H1 (cell line): Measurements from ENCODE around the gene BRCA2. TPM values are rescaled to one million over a fixed set of nuclear protein-coding genes. Genes with fewer than 3 reads are reported as not detected.

Experiments used
- CTCF ChIA-PET: fragments of 300-600 bp; sonication (Branson Sonifier 250); formaldehyde crosslinking; loops from one replicate; lab custom pipeline; 2021; ENCODE audit not compliant: partially characterized antibody; lab: Charles Lee
- POLR2A ChIA-PET: fragments of 300-600 bp; sonication (Branson Sonifier 250); formaldehyde crosslinking; loops from one replicate; lab custom pipeline; 2021; ENCODE audit warnings: inconsistent platforms; ENCODE audit not compliant: partially characterized antibody; lab: Charles Lee
- DNase-seq, 2 experiments: peaks; one replicate each; pipeline versions ENCODE4 v3.0.0 to v3.0.0-alpha.2; 2010 to 2022; ENCODE audit warnings: low spot score in 2 of 2, low read depth in 1 of 2, mixed read lengths in 1 of 2
- FAIRE-seq: peaks from 2 replicates; lab custom pipeline; 2011; peaks lifted over from hg19 to GRCh38; lab: Jason Lieb, UNC
- H2AFZ ChIP-seq: 2 replicates; pipeline ENCODE4 v1.8.1; 2012; ENCODE audit warnings: low read length, inconsistent platforms
- H2AK5ac ChIP-seq: 2 replicates; pipeline ENCODE4 v1.6.1; 2013; ENCODE audit warnings: low read depth, low read length
- H2BK120ac ChIP-seq: replicated peaks from 2 replicates; pipeline ENCODE3; 2013; ENCODE audit warnings: low read depth, low read length, inconsistent platforms
- H2BK12ac ChIP-seq: 2 replicates; pipeline ENCODE4 v1.6.1; 2013; ENCODE audit warnings: low read depth, low read length
- H2BK15ac ChIP-seq: 2 replicates; pipeline ENCODE4 v1.6.1; 2013; ENCODE audit warnings: low read length
- H2BK20ac ChIP-seq: 2 replicates; pipeline ENCODE4 v1.6.1; 2013; ENCODE audit warnings: low read length
- H2BK5ac ChIP-seq: 2 replicates; pipeline ENCODE4 v1.6.1; 2013; ENCODE audit warnings: low read depth, low read length
- H3K14ac ChIP-seq: 2 replicates; pipeline ENCODE4 v1.6.1; 2013; ENCODE audit warnings: inconsistent platforms; ENCODE audit not compliant: insufficient read length
- H3K18ac ChIP-seq: 2 replicates; pipeline ENCODE4 v1.6.1; 2013; ENCODE audit warnings: low read length; ENCODE audit errors: extremely low read depth
- H3K23ac ChIP-seq: 2 replicates; pipeline ENCODE4 v1.6.1; 2013; ENCODE audit warnings: inconsistent platforms; ENCODE audit not compliant: insufficient read length
- H3K23me2 ChIP-seq: 2 replicates; pipeline ENCODE4 v1.6.1; 2013; ENCODE audit warnings: low read depth, low read length
- H3K27ac ChIP-seq: 2 replicates; pipeline ENCODE4 v1.6.1; 2011; ENCODE audit warnings: low read depth, low read length, inconsistent platforms
- H3K27me3 ChIP-seq, 4 experiments: replicated peaks in 1 of 4; 1 replicate in 1 of 4; 2 replicates in 3 of 4; pipeline versions ENCODE4 v1.6.1 to v1.8.1; 2011 to 2013; ENCODE audit warnings: low read length in 3 of 4, mild to moderate bottlenecking in 3 of 4, inconsistent platforms in 2 of 4, mixed read lengths in 2 of 4, moderate library complexity in 1 of 4; ENCODE audit not compliant: control insufficient read depth in 3 of 4, insufficient read depth in 3 of 4; ENCODE audit errors: extremely low read depth in 1 of 4
- H3K36me3 ChIP-seq, 4 experiments: 2 replicates each; pipeline versions ENCODE4 v1.6.1 to v1.8.1; 2011 to 2013; ENCODE audit warnings: mild to moderate bottlenecking in 4 of 4, low read length in 3 of 4, moderate library complexity in 2 of 4, control low read depth in 1 of 4, inconsistent platforms in 1 of 4; ENCODE audit not compliant: insufficient read depth in 4 of 4, control insufficient read depth in 2 of 4
- H3K4ac ChIP-seq: replicated peaks from 2 replicates; pipeline ENCODE3; 2013; ENCODE audit warnings: low read length, low read depth, mixed read lengths, inconsistent platforms; ENCODE audit not compliant: insufficient read length
- H3K4me1 ChIP-seq, 4 experiments: replicated peaks in 1 of 4; 1 replicate in 1 of 4; 2 replicates in 3 of 4; pipeline versions ENCODE4 v1.6.1 to v1.8.1; 2011 to 2013; ENCODE audit warnings: low read length in 3 of 4, inconsistent platforms in 2 of 4, mixed read lengths in 1 of 4; ENCODE audit not compliant: insufficient read depth in 4 of 4, control insufficient read depth in 3 of 4
- H3K4me2 ChIP-seq, 2 experiments: 2 replicates each; pipeline versions ENCODE4 v1.6.1 to v1.8.1; 2011 to 2013; ENCODE audit warnings: low read depth in 2 of 2, low read length in 2 of 2, control low read depth in 1 of 2, inconsistent platforms in 1 of 2, mild to moderate bottlenecking in 1 of 2; ENCODE audit not compliant: insufficient read depth in 1 of 2
- H3K4me3 ChIP-seq, 4 experiments: fragments of 200-600, 300-600 bp in 1 of 4; sonication (generic), shearing (Covaris generic), sonication (Bioruptor Twin) in 1 of 4; 2 replicates each; pipeline versions ENCODE4 v1.5.1 to v1.8.1; 2011 to 2016; ENCODE audit warnings: low read length in 4 of 4, low read depth in 3 of 4, control low read depth in 2 of 4, inconsistent platforms in 2 of 4, mild to moderate bottlenecking in 2 of 4, mixed read lengths in 1 of 4, moderate library complexity in 1 of 4; ENCODE audit not compliant: insufficient read depth in 2 of 4; ENCODE audit errors: extremely low read depth in 1 of 4
- H3K56ac ChIP-seq: replicated peaks from 2 replicates; pipeline ENCODE3; 2013; ENCODE audit warnings: low read depth, mild to moderate bottlenecking, mixed read lengths, low read length, inconsistent platforms; ENCODE audit not compliant: insufficient read length
- H3K79me1 ChIP-seq: 2 replicates; pipeline ENCODE4 v1.6.1; 2013; ENCODE audit warnings: low read depth, low read length, control low read depth
- H3K79me2 ChIP-seq, 2 experiments: 2 replicates each; pipeline versions ENCODE4 v1.6.1 to v1.8.1; 2012 to 2013; ENCODE audit warnings: low read length in 2 of 2, mild to moderate bottlenecking in 2 of 2, inconsistent platforms in 1 of 2; ENCODE audit not compliant: insufficient read depth in 2 of 2, control insufficient read depth in 1 of 2
- H3K9ac ChIP-seq, 4 experiments: replicated peaks in 1 of 4; 1 replicate in 1 of 4; 2 replicates in 3 of 4; pipeline versions ENCODE4 v1.6.1 to v1.8.1; 2011 to 2013; ENCODE audit warnings: low read depth in 3 of 4, low read length in 3 of 4, control low read depth in 2 of 4, mild to moderate bottlenecking in 2 of 4, moderate library complexity in 2 of 4, inconsistent platforms in 1 of 4; ENCODE audit errors: extremely low read depth in 1 of 4
- H3K9me3 ChIP-seq, 2 experiments: 2 replicates each; pipeline versions ENCODE4 v1.6.1 to v1.8.1; 2012 to 2013; ENCODE audit warnings: mild to moderate bottlenecking in 2 of 2, moderate library complexity in 2 of 2, control low read depth in 1 of 2, inconsistent platforms in 1 of 2, low read depth in 1 of 2, low read length in 1 of 2, mixed read lengths in 1 of 2; ENCODE audit not compliant: insufficient read depth in 2 of 2
- H4K20me1 ChIP-seq, 2 experiments: replicated peaks in 1 of 2; 2 replicates each; pipeline versions ENCODE3 to v1.8.1; 2011 to 2013; ENCODE audit warnings: inconsistent platforms in 2 of 2, low read length in 2 of 2, mild to moderate bottlenecking in 1 of 2; ENCODE audit not compliant: insufficient read depth in 2 of 2, control insufficient read depth in 1 of 2
- H4K5ac ChIP-seq: 2 replicates; pipeline ENCODE4 v1.6.1; 2013; ENCODE audit warnings: low read length, low read depth, mixed read lengths, inconsistent platforms; ENCODE audit not compliant: insufficient read length
- H4K8ac ChIP-seq: 2 replicates; pipeline ENCODE4 v1.8.0; 2013; ENCODE audit warnings: mild to moderate bottlenecking, moderate library complexity, low read length, inconsistent platforms; ENCODE audit not compliant: insufficient read depth; ENCODE audit errors: extremely low read depth
- H4K91ac ChIP-seq: replicated peaks from 2 replicates; pipeline ENCODE3; 2013; ENCODE audit warnings: low read length, mixed read lengths, inconsistent platforms; ENCODE audit not compliant: insufficient read length
- ATF3 ChIP-seq: IDR thresholded peaks from 2 replicates; pipeline ENCODE4 v1.6.1; 2011; ENCODE audit warnings: low read depth, mild to moderate bottlenecking, low read length; ENCODE audit not compliant: insufficient read depth
- CTCF ChIP-seq, 3 experiments: IDR thresholded peaks; 1 replicate in 2 of 3; 2 replicates in 1 of 3; pipeline versions ENCODE4 v1.5.1 to v1.6.1; 2011; ENCODE audit warnings: low read length in 3 of 3, mild to moderate bottlenecking in 3 of 3, inconsistent platforms in 2 of 3, low read depth in 1 of 3, moderate library complexity in 1 of 3; ENCODE audit not compliant: insufficient read depth in 1 of 3; ENCODE audit errors: control extremely low read depth in 1 of 3
- EZH2 ChIP-seq: fragments of 200-600 bp; sonication (generic); IDR thresholded peaks from 2 replicates; pipeline ENCODE4 v1.7.1; 2012; ENCODE audit warnings: low read depth, mild to moderate bottlenecking, moderate library complexity, low read length, inconsistent platforms; ENCODE audit not compliant: severe bottlenecking
- WGBS, 2 experiments: shearing (Covaris generic) in 1 of 2; methylation state at CpG; one replicate each; pipeline versions ENCODE4 v1.1.6 to v1.1.7; 2013 to 2015; ENCODE audit warnings: low lambda C conversion rate in 2 of 2, mixed read lengths in 2 of 2, inconsistent platforms in 1 of 2, low coverage in 1 of 2, missing lambda C conversion rate in 1 of 2; ENCODE audit not compliant: insufficient replicate concordance in 2 of 2, insufficient coverage in 1 of 2, insufficient read length in 1 of 2; ENCODE audit errors: extremely low coverage in 1 of 2, missing lambda C conversion rate in 1 of 2; 5-methylcytosine and 5-hydroxymethylcytosine counted together
- polyA plus RNA-seq, 7 experiments: library from polyadenylated mRNA; depleted of rRNA in 3 of 7; stranded (reverse) in 5 of 7; unstranded in 2 of 7; fragments of >200 nt in 5 of 7; fragments of 200-250 nt in 2 of 7; gene quantifications; 1 replicate in 5 of 7; 2 replicates in 1 of 7; 4 replicates in 1 of 7; pipeline versions ENCODE4 v1.2.1 to v1.2.3, GENCODE V29; 2011 to 2013; ENCODE audit warnings: missing spikeins in 2 of 7, mixed read lengths in 2 of 7
- total RNA-seq: library from RNA; stranded (reverse); fragmentation: NEBNext Ultra II Directional; extraction: Animal tissue kit (Norgen Biotek cat#: 25700); gene quantifications from 2 replicates; pipeline ENCODE4 v1.2.1, GENCODE V29; 2021

Gene BRCA2
- total and polyA plus RNA-seq, 2 of the 8 experiments (the other 6 are each of a cell fraction or from before 2014, with no cell fraction given): 4.2 to 24.9 TPM

- H3K4me2 ChIP-seq: no peak overlapping the region
- H2AFZ ChIP-seq: no peak overlapping the region
- H3K79me1 ChIP-seq: no peaks in the 10 kb centered on the region
- H4K20me1 ChIP-seq: no peaks in the 10 kb centered on the region
- H3K9me3 ChIP-seq: no peaks in the 10 kb centered on the region
- no peak overlapping the region for H3K9ac ChIP-seq
- H3K27me3 ChIP-seq: no peaks in the 10 kb centered on the region
- H2BK120ac ChIP-seq: no peak overlapping the region
- no peaks in the 10 kb centered on the region; a peak in 1 of 7 replicates for H3K4me1 ChIP-seq
- WGBS, 2 experiments: 91% methylated on average over 4 of the region's 4 CpGs; no CpG with 5 or more reads in 1 of the 2 experiments
- H2BK15ac ChIP-seq: no peak overlapping the region
- H3K18ac ChIP-seq: no peak overlapping the region
- H2BK12ac ChIP-seq: no peak overlapping the region
- H3K36me3 ChIP-seq: peaks cover 0 to 10% (median under 1%) of the 10 kb centered on the region in 4 experiments; a peak in 2 of 8 replicates
- H3K27ac ChIP-seq: no peak overlapping the region
- FAIRE-seq (no peak), DNase-seq (no peak)
- no peak overlapping the region for H3K4ac ChIP-seq
- H4K91ac ChIP-seq: no peak overlapping the region
- CTCF ChIA-PET: interaction anchor here (3.4 kb wide), 1 partner anchor 11 kb away, joined by 14 read pairs; no protein-coding TSS in a partner anchor
- H4K8ac ChIP-seq: no peak overlapping the region
- H3K79me2 ChIP-seq: no peaks in the 10 kb centered on the region
- no peak overlapping the region for H2BK20ac ChIP-seq
- TF ChIP-seq CTCF (IDR thresholded peaks at IDR 0.05; ENCODE audit: control extremely low read depth in 1 of 3, insufficient read depth in 1 of 3, low read depth in 1 of 3, low read length in 3 of 3): no peak
- no peak for TF ChIP-seq ATF3
- TF ChIP-seq EZH2: no peak
- H4K5ac ChIP-seq: no peak overlapping the region
- POLR2A ChIA-PET: interaction anchor here (0.6 kb wide), 1 partner anchor 125 kb away, joined by 3 read pairs; no protein-coding TSS in a partner anchor
- H3K56ac ChIP-seq: no peak overlapping the region
- H3K14ac ChIP-seq: no peak overlapping the region
- H2AK5ac ChIP-seq: no peak overlapping the region
- no peak overlapping the region for H2BK5ac ChIP-seq
- no peaks in the 10 kb centered on the region for H3K23me2 ChIP-seq
- no peak overlapping the region for H3K23ac ChIP-seq
- H3K4me3 ChIP-seq: no peak overlapping the region
These were observed 87.8 kb downstream of the BRCA2 start for GRCh38 chr13:32403108-32403507.
